Esophagus muscularis mucosa (tissue), 4 donors: ENCODE results near the gene RTEL1. TPM values are rescaled to one million over a fixed set of nuclear protein-coding genes. Genes with fewer than 3 reads are reported as not detected.

Experiments used
- DNase-seq: peaks from one replicate; pipeline ENCODE4 v3.0.0-alpha.2; 2017; ENCODE audit errors: extremely low spot score
- H3K27ac ChIP-seq, 4 donors: fragments of 200-600 bp; sonication (generic); replicated peaks in 1 of 4; 1 replicate in 3 of 4; 2 replicates in 1 of 4; pipeline ENCODE4 v1.5.1; 2016 to 2019; ENCODE audit warnings: mild to moderate bottlenecking in 1 of 4
- H3K27me3 ChIP-seq, 4 donors: fragments of 200-600 bp; sonication (generic); one replicate each; pipeline versions ENCODE4 v1.5.1 to v1.6.0; 2016 to 2019
- H3K36me3 ChIP-seq, 4 donors: fragments of 200-600 bp; sonication (generic); one replicate each; pipeline ENCODE4 v1.5.1; 2016 to 2019
- H3K4me1 ChIP-seq, 4 donors: fragments of 200-600 bp; sonication (generic); one replicate each; pipeline ENCODE4 v1.5.1; 2016 to 2019
- H3K4me3 ChIP-seq, 4 donors: fragments of 200-600 bp; sonication (generic); 1 replicate in 2 of 4; 2 replicates in 2 of 4; pipeline ENCODE4 v1.5.1; 2016 to 2019; ENCODE audit warnings: mild to moderate bottlenecking in 4 of 4, moderate library complexity in 1 of 4
- H3K9me3 ChIP-seq, 4 donors: fragments of 200-600 bp; sonication (generic); 1 replicate in 3 of 4; 2 replicates in 1 of 4; pipeline ENCODE4 v1.5.1; 2016 to 2019
- EP300 ChIP-seq: sonication (generic); formaldehyde crosslinking; IDR thresholded peaks from one replicate; pipeline ENCODE4 v1.6.1; 2017; ENCODE audit warnings: antibody characterized with exemption
- POLR2A ChIP-seq: fragments of 450-650 bp; IDR thresholded peaks from one replicate; pipeline ENCODE4 v1.6.1; 2017; ENCODE audit warnings: antibody characterized with exemption, moderate library complexity, mild to moderate bottlenecking, low read depth
- POLR2AphosphoS5 ChIP-seq, 2 donors: sonication (generic); formaldehyde crosslinking; IDR thresholded peaks; one replicate each; pipeline ENCODE4 v1.6.1; 2017; ENCODE audit warnings: antibody characterized with exemption in 2 of 2
- WGBS: methylation state at CpG from one replicate; pipeline ENCODE4 v1.1.5; 2018; 5-methylcytosine and 5-hydroxymethylcytosine counted together
- intact Hi-C: fragments of 100-400 bp; cut with DNase I; formaldehyde crosslinking; loops from one replicate; pipeline ENCODE4 v1.15.1; 2023
- total RNA-seq, 4 donors: library from RNA; depleted of rRNA; stranded (reverse); fragments of >200 nt; gene quantifications; one replicate each; pipeline versions ENCODE4 v1.1.0 to v1.2.1, GENCODE V29; 2016
- TF ChIP-seq, protein P1 (sequence below), 3 experiments: fragments of 200-600 bp in 2 of 3; fragments of 450-650 bp in 1 of 3; sonication (generic) in 2 of 3; IDR thresholded peaks; one replicate each; pipeline ENCODE4 v1.5.1; 2017 to 2019; ENCODE audit warnings: antibody characterized with exemption in 3 of 3, mild to moderate bottlenecking in 2 of 3, moderate library complexity in 1 of 3

Gene RTEL1
- total RNA-seq, 4 donors from 2014 or later, result 8.4 to 13.4 (median 9.6) TPM

DNA sequence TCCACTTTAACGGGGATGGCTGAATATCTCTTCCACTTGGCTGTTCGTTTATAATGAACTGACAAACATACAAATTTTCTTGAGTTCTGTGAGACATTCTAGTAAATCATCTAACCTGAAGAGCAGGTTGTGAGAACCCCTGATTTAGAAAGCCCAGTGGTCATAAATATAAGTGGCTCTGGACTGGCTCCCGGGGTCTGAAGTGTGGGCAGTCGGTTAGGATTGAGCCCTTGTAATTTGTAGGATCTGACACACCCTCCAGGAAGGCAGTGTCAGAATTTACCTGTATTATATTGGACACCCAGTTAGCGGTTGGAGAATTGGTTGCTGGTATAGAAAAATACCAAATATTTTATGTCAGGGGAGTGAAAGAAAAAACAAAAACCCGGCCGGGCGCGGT, 24.4 kb upstream of the RTEL1 start:
- DNase-seq, result no peak
- Histone ChIP-seq H3K27me3 (no peaks in the 10 kb centered on the region), H3K27ac (no peak overlapping the region), H3K9me3 (no peaks in the 10 kb centered on the region), H3K36me3 (no peaks in the 10 kb centered on the region), H3K4me3 (no peak overlapping the region), H3K4me1 (peaks cover 6 to 18% (median 15%) of the 10 kb centered on the region in 4 donors)
- intact Hi-C loops, result no loop called here
- TF ChIP-seq POLR2AphosphoS5 (IDR thresholded peaks at IDR 0.05), result no peak
- no peak for TF ChIP-seq EP300
- TF ChIP-seq, protein P1, sequence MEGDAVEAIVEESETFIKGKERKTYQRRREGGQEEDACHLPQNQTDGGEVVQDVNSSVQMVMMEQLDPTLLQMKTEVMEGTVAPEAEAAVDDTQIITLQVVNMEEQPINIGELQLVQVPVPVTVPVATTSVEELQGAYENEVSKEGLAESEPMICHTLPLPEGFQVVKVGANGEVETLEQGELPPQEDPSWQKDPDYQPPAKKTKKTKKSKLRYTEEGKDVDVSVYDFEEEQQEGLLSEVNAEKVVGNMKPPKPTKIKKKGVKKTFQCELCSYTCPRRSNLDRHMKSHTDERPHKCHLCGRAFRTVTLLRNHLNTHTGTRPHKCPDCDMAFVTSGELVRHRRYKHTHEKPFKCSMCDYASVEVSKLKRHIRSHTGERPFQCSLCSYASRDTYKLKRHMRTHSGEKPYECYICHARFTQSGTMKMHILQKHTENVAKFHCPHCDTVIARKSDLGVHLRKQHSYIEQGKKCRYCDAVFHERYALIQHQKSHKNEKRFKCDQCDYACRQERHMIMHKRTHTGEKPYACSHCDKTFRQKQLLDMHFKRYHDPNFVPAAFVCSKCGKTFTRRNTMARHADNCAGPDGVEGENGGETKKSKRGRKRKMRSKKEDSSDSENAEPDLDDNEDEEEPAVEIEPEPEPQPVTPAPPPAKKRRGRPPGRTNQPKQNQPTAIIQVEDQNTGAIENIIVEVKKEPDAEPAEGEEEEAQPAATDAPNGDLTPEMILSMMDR (IDR thresholded peaks at IDR 0.05), result no peak
- TF ChIP-seq POLR2A, result no peak
- WGBS, result 86% methylated on average over 9 of the region's 9 CpGs

DNA sequence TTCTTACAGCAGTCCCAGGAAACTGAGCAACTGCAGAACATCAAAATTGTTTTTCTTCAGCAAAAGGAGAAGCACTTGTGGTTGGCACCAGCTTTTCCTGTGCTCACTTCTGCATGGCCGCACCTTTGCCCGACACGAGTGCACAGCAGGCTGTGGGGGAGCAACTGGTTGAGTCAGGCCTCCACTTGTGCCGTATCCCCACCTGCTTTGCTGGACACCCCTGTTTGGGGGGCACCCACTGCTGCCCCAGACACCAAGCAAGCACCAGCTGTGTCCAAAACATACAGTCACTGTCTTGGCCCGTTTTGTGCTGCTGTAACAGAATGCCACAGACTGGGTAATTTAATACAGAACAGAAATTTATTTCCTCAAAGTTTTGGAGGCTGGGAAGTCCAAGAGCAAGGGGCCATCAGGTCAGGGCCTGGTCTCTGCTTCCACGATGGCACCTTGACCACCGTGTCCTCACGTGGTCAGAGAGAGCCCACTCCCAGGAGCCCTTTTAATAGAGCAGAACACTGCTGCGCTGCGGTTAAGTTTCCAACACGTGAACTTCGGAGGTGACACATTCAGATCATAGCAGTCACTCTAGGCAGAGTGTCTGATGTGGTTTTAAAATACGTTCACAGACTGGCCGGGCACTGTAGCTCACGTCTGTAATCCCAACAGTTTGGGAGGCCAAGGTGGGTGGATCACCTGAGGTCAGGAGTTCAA, 22.5 kb upstream of the RTEL1 start:
- no peaks in the 10 kb centered on the region for H3K36me3 ChIP-seq
- no peak for DNase-seq
- no peak overlapping the region for H3K4me3 ChIP-seq
- TF ChIP-seq POLR2A, result no peak
- TF ChIP-seq EP300, result no peak
- TF ChIP-seq, protein P1 (IDR thresholded peaks at IDR 0.05), result no peak
- TF ChIP-seq POLR2AphosphoS5 (IDR thresholded peaks at IDR 0.05), result no peak
- WGBS, result 74% methylated on average over 14 of the region's 15 CpGs
- intact Hi-C loops, result no loop called here
- H3K27me3 ChIP-seq, result no peaks in the 10 kb centered on the region
- H3K4me1 ChIP-seq, result peaks cover 5 to 21% (median 13%) of the 10 kb centered on the region in 4 donors
- no peaks in the 10 kb centered on the region for H3K9me3 ChIP-seq
- H3K27ac ChIP-seq, result no peak overlapping the region

DNA sequence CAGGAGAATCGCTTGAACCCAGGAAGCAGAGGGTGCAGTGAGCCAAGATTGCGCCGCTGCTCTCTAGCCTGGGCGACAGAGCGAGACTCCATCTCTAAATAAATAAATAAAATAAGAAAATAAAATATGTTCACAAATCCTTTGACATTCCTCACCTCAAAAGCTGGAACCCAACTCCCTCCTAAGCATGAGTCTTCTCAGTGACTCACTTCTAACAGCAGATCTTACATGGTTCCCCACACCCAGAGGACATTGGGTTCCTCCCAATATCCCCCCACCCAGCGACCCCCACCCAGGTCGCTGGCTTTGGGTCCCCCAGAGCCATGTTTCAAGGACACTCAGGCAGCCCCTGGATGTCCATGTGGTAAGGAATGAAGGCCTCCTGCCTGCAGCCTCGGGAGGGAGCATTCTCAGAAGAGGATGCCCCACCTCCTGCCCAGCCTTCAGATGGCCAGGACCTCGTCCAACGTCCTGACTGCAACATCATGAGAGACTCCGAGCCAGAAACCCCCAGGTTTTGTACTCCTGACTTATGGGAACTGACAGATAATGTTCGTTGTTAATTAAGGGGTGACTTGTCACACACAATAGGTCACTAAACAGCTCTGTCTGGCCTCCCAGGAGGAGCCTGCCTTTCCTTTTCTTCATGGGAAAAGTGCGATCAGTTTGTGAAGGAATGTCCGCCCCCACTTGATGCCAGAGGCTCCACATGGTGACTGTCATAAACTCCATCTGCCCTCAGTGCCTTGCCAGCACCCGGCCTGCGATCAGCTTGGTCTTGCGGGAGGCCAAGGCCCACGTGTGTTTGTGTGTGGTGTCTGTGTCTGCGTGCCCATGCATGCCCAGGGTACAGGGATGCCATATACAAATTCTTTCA, 21.1 kb upstream of the RTEL1 start:
- no peak overlapping the region for H3K4me3 ChIP-seq
- no peak for DNase-seq
- no peaks in the 10 kb centered on the region for H3K9me3 ChIP-seq
- H3K27me3 ChIP-seq, result no peaks in the 10 kb centered on the region
- TF ChIP-seq POLR2AphosphoS5 (IDR thresholded peaks at IDR 0.05), result no peak
- TF ChIP-seq POLR2A, result no peak
- TF ChIP-seq EP300, result no peak
- TF ChIP-seq, protein P1 (IDR thresholded peaks at IDR 0.05), result no peak
- no peaks in the 10 kb centered on the region for H3K36me3 ChIP-seq
- H3K4me1 ChIP-seq, result peaks cover 4 to 21% (median 12%) of the 10 kb centered on the region in 4 donors
- H3K27ac ChIP-seq, result no peak overlapping the region
- 84% methylated on average over 16 of the region's 19 CpGs for WGBS
- intact Hi-C loops, result no loop called here

DNA sequence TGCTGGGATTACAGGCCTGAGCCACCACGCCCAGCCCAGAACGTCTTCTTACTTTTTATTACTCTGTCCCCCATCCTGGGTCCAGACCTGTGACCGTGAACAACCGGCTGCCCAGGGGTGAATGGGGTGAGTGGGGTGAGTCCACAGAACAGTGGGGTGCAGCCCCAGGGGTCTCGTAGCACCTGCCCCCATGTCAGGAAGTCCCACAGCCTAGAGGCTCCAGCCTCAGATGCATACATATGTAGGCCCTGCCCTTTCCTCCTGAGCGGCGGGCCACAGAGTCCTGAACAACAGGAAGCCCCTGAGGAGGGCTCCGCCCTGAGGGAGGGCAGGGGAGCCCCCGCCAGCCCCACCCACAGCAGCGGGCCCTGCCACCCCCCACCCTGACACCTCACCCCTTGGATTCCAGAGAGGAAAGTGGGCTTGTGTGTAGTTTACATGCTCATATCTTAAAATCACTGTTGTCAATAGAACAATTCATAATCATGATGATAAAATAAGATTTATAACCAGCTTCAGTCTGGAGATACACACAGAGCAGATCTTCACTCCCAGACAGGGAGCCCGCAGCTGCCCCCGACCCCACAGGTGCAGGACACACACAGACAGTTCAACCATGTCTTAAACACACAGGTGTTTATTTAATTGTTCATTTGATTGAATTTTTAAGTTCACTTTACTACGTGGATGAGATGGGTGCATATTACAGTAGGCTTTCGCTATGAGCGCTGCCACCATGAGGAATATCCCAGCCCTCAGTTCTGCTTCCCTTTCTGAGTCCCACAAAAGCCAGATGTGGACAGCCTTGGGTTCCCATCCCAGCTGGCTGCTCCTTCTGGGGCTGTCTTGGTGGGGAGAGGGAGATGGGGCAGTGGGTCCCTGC, 18.8 kb upstream of the RTEL1 start:
- peak overlapping the region in 2 of 4 donors; percentile 54 to 61 for H3K4me3 ChIP-seq
- peak; percentile 38 to 63 for TF ChIP-seq POLR2AphosphoS5 (IDR thresholded peaks at IDR 0.05)
- no peak for TF ChIP-seq POLR2A

More for the DNA sequence above, 18.8 kb upstream of the RTEL1 start:
- intact Hi-C loops, result no loop called here
- no peaks in the 10 kb centered on the region for H3K36me3 ChIP-seq
- H3K27me3 ChIP-seq, result no peaks in the 10 kb centered on the region
- peaks cover 7 to 32% (median 21%) of the 10 kb centered on the region in 4 donors for H3K4me1 ChIP-seq
- H3K27ac ChIP-seq, result peak overlapping the region; percentile 45 to 62 (median 52)
- DNase-seq, result no peak
- 59% methylated on average over 13 of the region's 15 CpGs for WGBS
- H3K9me3 ChIP-seq, result no peaks in the 10 kb centered on the region
